Measurements from ENCODE around the gene RPRD2. TPM values are rescaled to one million over a fixed set of nuclear protein-coding genes. Genes with fewer than 3 reads are reported as not detected.

RPRD2 gene
- total and polyA plus RNA-seq, 9 of the 15 experiments (the other 6 are each of a cell fraction or from before 2014, with no cell fraction given) = 1.5 to 21.6 (median 7.7) TPM

- Histone ChIP-seq H3K27me3 (ENCODE audit: control insufficient read depth in 2 of 2, insufficient read depth in 2 of 2, low read length in 2 of 2) (no peaks in the 10 kb centered on the region), H3K9me3 (replicated peaks; ENCODE audit: control insufficient read depth, insufficient read depth, low read depth, low read length) (no peaks in the 10 kb centered on the region), H3K4me2 (ENCODE audit: insufficient read depth, low read length) (peak overlapping the region; percentile 96), H3K79me2 (ENCODE audit: control insufficient read depth, insufficient read depth, low read length) (peaks cover 18% of the 10 kb centered on the region), H3K4me1 (replicated peaks in 1 of 2; ENCODE audit: control insufficient read depth in 2 of 2, insufficient read depth in 2 of 2, low read length in 2 of 2) (peaks cover 3 to 10% of the 10 kb centered on the region in 2 experiments; a peak in 3 of 5 replicates), H2AFZ (ENCODE audit: low read depth, low read length) (peak overlapping the region; percentile 87), H3K4me3 (peak overlapping the region; percentile 74), H3K36me3 (ENCODE audit: control insufficient read depth, insufficient read depth, low read length) (peaks cover 38% of the 10 kb centered on the region), H4K20me1 (replicated peaks; ENCODE audit: control insufficient read depth, insufficient read depth, low read length) (no peaks in the 10 kb centered on the region), H3K27ac (ENCODE audit: extremely low read depth, low read depth, low read length) (peak overlapping the region; percentile 74), H3K9me1 (ENCODE audit: control insufficient read depth, insufficient read depth, low read length) (no peaks in the 10 kb centered on the region), H3K9ac (ENCODE audit: insufficient read depth in 1 of 2, low read depth in 2 of 2, low read length in 2 of 2) (peak overlapping the region; percentile 90 to 94; a peak in 3 of 4 replicates)
- TSS peak; percentile 84 for BruUV-seq (replicated peaks)
- ATAC-seq (no peak), FAIRE-seq (no peak), DNase-seq (ENCODE audit: extremely low read depth in 1 of 4, low spot score in 3 of 4) (no peak)
- in situ Hi-C loops (cut with MboI) = no loop called here
- ChIA-PET POLR2A (interaction anchor here (1.0 to 1.5 kb wide), 3 partner anchors 73 to 92 kb away, joined by 3 to 4 read pairs (median 3); partner anchors contain the start of gene MCL1), CTCF (ENCODE audit: low intra/inter-chr PET ratio) (interaction anchor here (0.6 kb wide), 1 partner anchor 119 kb away, joined by 3 read pairs; no protein-coding TSS in a partner anchor)
- intact Hi-C loops (cut with micrococcal nuclease) = loop anchor here (1.0 to 10.0 kb wide), 3 partner anchors 28 to 137 kb away; partner anchors contain the start of genes ENSA and FALEC
- 0% methylated on average over 7 of the region's 7 CpGs for WGBS (ENCODE audit: insufficient coverage, low coverage, missing lambda C conversion rate)
- TF ChIP-seq KAT7 (CRISPR knock-in tag; IDR thresholded peaks at IDR 0.05; ENCODE audit: borderline replicate concordance) = peak; percentile 17; the same call in 1 of the 2 replicates
- TF ChIP-seq STAG1 (CRISPR knock-in tag; IDR thresholded peaks at IDR 0.05; ENCODE audit: borderline replicate concordance) = no peak
- peak; percentile 12 for TF ChIP-seq CHD1 (IDR thresholded peaks at IDR 0.05; ENCODE audit: low read length)
- no peak for TF ChIP-seq CTCF (IDR thresholded peaks at IDR 0.05 in 2 of 3, conservative IDR thresholded peaks at IDR 0.05 in 1 of 3; ENCODE audit: insufficient read depth in 2 of 3, low read depth in 1 of 3, low read length in 3 of 3)
Observed at GRCh38 chr1:150487763-150488115, 123.8 kb downstream of the RPRD2 start.
